B cell (primary cell): Measurements from ENCODE around the gene GPBP1.

Source experiments
- EZH2 ChIP-seq: IDR thresholded peaks from 2 replicates; pipeline ENCODE4 v1.6.1; 2012; ENCODE audit warnings: borderline replicate concordance, low read depth, mild to moderate bottlenecking, moderate library complexity, low read length; ENCODE audit not compliant: insufficient read depth, poor library complexity, severe bottlenecking
- TF ChIP-seq, protein P1 (sequence below): fragments of 200-600 bp; IDR thresholded peaks from one replicate; pipeline ENCODE4 v1.8.0; 2022; ENCODE audit warnings: antibody characterized with exemption, mild to moderate bottlenecking

GRCh38 chr5:57246426-57246825 lies 72.6 kb downstream of the GPBP1 start:
- TF ChIP-seq, protein P1, sequence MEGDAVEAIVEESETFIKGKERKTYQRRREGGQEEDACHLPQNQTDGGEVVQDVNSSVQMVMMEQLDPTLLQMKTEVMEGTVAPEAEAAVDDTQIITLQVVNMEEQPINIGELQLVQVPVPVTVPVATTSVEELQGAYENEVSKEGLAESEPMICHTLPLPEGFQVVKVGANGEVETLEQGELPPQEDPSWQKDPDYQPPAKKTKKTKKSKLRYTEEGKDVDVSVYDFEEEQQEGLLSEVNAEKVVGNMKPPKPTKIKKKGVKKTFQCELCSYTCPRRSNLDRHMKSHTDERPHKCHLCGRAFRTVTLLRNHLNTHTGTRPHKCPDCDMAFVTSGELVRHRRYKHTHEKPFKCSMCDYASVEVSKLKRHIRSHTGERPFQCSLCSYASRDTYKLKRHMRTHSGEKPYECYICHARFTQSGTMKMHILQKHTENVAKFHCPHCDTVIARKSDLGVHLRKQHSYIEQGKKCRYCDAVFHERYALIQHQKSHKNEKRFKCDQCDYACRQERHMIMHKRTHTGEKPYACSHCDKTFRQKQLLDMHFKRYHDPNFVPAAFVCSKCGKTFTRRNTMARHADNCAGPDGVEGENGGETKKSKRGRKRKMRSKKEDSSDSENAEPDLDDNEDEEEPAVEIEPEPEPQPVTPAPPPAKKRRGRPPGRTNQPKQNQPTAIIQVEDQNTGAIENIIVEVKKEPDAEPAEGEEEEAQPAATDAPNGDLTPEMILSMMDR: no peak
- no peak for TF ChIP-seq EZH2
